ENCODE results near the gene GAS6. TPM values are rescaled to one million over a fixed set of nuclear protein-coding genes. Genes with fewer than 3 reads are reported as not detected.

The GAS6 gene
- polyA plus RNA-seq, 1 donor from 2014 or later = 52.4 TPM

DNA sequence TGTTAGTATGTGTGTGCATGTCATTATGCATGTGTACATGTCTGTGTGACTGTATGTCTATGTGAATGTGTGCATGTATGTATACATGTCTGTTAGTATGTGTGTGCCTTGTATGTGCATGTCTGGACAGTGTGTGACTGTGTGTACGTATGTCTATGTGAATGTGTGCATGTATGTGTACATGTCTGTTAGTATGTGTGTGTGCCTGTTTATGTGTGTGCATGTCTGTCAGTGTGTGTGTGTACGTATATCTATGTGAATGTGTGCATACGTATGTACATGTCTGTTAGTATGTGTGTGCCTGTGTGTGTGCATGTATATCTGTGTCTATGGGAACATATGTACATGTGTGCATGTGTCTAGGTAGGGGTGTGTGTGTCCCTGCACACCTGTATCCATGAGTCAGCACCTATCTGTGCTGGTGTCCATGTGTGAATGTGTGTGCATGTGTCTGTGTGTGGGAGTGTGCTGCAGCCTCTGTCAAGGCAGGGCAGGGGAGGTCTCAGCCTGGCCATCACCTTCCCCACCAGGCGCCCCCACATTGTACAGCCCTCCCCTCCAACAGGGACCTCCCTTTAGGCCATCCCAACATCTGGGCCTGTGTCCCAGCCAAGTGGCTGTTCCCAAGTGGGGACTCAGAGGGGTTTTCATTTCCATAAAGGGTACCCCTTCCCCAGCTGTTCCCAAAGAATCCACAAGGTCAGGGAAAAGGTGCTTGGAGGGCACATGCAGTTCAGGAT lies 4.4 kb downstream of the GAS6 start:
- H3K36me3 ChIP-seq (ENCODE audit: insufficient read depth, low read length) = no peaks in the 10 kb centered on the region
- no peaks in the 10 kb centered on the region for H3K79me2 ChIP-seq (replicated peaks; ENCODE audit: insufficient read depth, low read length)
- H3K27me3 ChIP-seq (ENCODE audit: insufficient read depth, low read depth, low read length) = no peaks in the 10 kb centered on the region
- no peaks in the 10 kb centered on the region for H3K9me2 ChIP-seq (ENCODE audit: insufficient read depth, low read length)
- H3K9me3 ChIP-seq (ENCODE audit: low read length) = no peaks in the 10 kb centered on the region
- H3K4me2 ChIP-seq (ENCODE audit: low read length) = no peak overlapping the region
- no peak for TF ChIP-seq EP300 (conservative IDR thresholded peaks at IDR 0.05; ENCODE audit: poor library complexity, severe bottlenecking)
- no peak for TF ChIP-seq MXI1 (conservative IDR thresholded peaks at IDR 0.05; ENCODE audit: poor library complexity, severe bottlenecking)
- TF ChIP-seq POLR2AphosphoS5 (IDR thresholded peaks at IDR 0.05) = no peak
- no peak for TF ChIP-seq TAF1 (IDR thresholded peaks at IDR 0.05; ENCODE audit: low read depth)
- no peak for TF ChIP-seq EZH2 (IDR thresholded peaks at IDR 0.05; ENCODE audit: borderline replicate concordance, insufficient read depth, low read length, poor library complexity, severe bottlenecking)
- TF ChIP-seq SMC3 (conservative IDR thresholded peaks at IDR 0.05; ENCODE audit: poor library complexity) = no peak
- TF ChIP-seq, protein P1, sequence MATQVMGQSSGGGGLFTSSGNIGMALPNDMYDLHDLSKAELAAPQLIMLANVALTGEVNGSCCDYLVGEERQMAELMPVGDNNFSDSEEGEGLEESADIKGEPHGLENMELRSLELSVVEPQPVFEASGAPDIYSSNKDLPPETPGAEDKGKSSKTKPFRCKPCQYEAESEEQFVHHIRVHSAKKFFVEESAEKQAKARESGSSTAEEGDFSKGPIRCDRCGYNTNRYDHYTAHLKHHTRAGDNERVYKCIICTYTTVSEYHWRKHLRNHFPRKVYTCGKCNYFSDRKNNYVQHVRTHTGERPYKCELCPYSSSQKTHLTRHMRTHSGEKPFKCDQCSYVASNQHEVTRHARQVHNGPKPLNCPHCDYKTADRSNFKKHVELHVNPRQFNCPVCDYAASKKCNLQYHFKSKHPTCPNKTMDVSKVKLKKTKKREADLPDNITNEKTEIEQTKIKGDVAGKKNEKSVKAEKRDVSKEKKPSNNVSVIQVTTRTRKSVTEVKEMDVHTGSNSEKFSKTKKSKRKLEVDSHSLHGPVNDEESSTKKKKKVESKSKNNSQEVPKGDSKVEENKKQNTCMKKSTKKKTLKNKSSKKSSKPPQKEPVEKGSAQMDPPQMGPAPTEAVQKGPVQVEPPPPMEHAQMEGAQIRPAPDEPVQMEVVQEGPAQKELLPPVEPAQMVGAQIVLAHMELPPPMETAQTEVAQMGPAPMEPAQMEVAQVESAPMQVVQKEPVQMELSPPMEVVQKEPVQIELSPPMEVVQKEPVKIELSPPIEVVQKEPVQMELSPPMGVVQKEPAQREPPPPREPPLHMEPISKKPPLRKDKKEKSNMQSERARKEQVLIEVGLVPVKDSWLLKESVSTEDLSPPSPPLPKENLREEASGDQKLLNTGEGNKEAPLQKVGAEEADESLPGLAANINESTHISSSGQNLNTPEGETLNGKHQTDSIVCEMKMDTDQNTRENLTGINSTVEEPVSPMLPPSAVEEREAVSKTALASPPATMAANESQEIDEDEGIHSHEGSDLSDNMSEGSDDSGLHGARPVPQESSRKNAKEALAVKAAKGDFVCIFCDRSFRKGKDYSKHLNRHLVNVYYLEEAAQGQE (IDR thresholded peaks at IDR 0.05; ENCODE audit: borderline replicate concordance) = no peak
- TF ChIP-seq, protein P2, sequence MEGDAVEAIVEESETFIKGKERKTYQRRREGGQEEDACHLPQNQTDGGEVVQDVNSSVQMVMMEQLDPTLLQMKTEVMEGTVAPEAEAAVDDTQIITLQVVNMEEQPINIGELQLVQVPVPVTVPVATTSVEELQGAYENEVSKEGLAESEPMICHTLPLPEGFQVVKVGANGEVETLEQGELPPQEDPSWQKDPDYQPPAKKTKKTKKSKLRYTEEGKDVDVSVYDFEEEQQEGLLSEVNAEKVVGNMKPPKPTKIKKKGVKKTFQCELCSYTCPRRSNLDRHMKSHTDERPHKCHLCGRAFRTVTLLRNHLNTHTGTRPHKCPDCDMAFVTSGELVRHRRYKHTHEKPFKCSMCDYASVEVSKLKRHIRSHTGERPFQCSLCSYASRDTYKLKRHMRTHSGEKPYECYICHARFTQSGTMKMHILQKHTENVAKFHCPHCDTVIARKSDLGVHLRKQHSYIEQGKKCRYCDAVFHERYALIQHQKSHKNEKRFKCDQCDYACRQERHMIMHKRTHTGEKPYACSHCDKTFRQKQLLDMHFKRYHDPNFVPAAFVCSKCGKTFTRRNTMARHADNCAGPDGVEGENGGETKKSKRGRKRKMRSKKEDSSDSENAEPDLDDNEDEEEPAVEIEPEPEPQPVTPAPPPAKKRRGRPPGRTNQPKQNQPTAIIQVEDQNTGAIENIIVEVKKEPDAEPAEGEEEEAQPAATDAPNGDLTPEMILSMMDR (IDR thresholded peaks at IDR 0.05; ENCODE audit: poor library complexity, severe bottlenecking) = no peak
- TF ChIP-seq RAD21 (conservative IDR thresholded peaks at IDR 0.05) = no peak
- H3K27ac ChIP-seq (ENCODE audit: low read length) = no peak overlapping the region
- no peaks in the 10 kb centered on the region for H4K20me1 ChIP-seq (ENCODE audit: insufficient read depth)
- no peaks in the 10 kb centered on the region for H3F3A ChIP-seq (ENCODE audit: insufficient read depth, low read length, poor library complexity, severe bottlenecking)
- H3K4me3 ChIP-seq (ENCODE audit: low read length) = no peak overlapping the region
- no peak overlapping the region for H2AFZ ChIP-seq (ENCODE audit: low read depth, low read length)
- H3K9ac ChIP-seq (ENCODE audit: low read length) = no peak overlapping the region

DNA sequence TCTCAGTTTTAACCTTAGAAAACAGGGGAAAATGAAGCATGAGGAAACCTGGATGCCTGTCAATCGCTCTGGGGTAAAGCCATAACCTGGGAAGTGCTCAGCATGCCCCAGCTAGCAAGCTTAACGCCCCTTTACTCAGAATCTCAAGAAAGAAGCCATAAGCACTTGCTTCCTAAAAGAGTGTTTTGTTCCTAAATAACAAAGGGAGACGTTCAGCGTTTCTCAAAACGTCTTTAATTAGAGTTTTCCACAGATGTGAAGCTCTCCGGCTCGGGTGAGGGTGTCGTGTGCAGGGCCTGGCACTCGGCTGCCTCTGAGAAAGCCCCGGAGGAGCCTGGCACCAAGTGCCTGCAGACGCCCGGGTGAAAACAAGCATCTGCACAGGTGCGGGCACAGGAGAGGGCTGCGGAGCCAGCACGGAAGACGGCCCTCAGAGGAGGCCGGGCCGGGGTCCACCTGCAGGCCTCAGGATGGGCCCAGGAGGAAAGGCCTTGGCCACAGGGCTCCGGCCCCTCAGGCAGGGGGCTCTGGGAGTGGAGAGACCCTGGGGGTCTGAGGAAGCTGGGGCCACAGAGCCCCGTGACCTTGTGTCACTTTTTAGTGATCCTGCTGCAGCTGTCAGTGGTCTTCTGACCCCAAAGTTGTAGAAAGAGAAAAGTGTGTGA lies 6.2 kb downstream of the GAS6 start:
- Histone ChIP-seq H2AFZ (ENCODE audit: low read depth, low read length) (no peak overlapping the region), H4K20me1 (ENCODE audit: insufficient read depth) (no peaks in the 10 kb centered on the region), H3K27me3 (ENCODE audit: insufficient read depth, low read depth, low read length) (no peaks in the 10 kb centered on the region), H3K36me3 (ENCODE audit: insufficient read depth, low read length) (no peaks in the 10 kb centered on the region), H3K9me3 (ENCODE audit: low read length) (no peaks in the 10 kb centered on the region), H3K9me2 (ENCODE audit: insufficient read depth, low read length) (no peaks in the 10 kb centered on the region), H3F3A (ENCODE audit: insufficient read depth, low read length, poor library complexity, severe bottlenecking) (no peaks in the 10 kb centered on the region), H3K27ac (ENCODE audit: low read length) (no peak overlapping the region), H3K4me3 (ENCODE audit: low read length) (no peak overlapping the region), H3K9ac (ENCODE audit: low read length) (no peak overlapping the region), H3K4me2 (ENCODE audit: low read length) (no peak overlapping the region), H3K79me2 (replicated peaks; ENCODE audit: insufficient read depth, low read length) (no peaks in the 10 kb centered on the region)
- TF ChIP-seq POLR2AphosphoS5 (IDR thresholded peaks at IDR 0.05) (no peak), SMC3 (conservative IDR thresholded peaks at IDR 0.05; ENCODE audit: poor library complexity) (no peak)
